ENCODE results near the gene MYH7.
A peak's percentile ranks its signal among the peaks of the same experiment; 100 is the strongest.
"Not testable (repeated sequence)": the region's sequence is repeated elsewhere in the genome, so short reads cannot be mapped to it uniquely, and the experiment has no call there.

Gene MYH7

GRCh38 chr14:23457587-23458445 lies 22.4 kb upstream of the MYH7 start:
- Histone ChIP-seq H3K27ac (no peak overlapping the region), H3K4me3 (no peak overlapping the region)
- DNase-seq (ENCODE audit: low spot score): no peak
- TF ChIP-seq CTCF (IDR thresholded peaks at IDR 0.05): no peak

GRCh38 chr14:23456883-23457586 lies 21.6 kb upstream of the MYH7 start:
- H3K27ac ChIP-seq; DNase-seq (ENCODE audit: low spot score); H3K4me3 ChIP-seq: not testable (repeated sequence)

- DNase-seq (ENCODE audit: low spot score): no peak
- no peak for TF ChIP-seq CTCF (IDR thresholded peaks at IDR 0.05)
These were observed 19.0 kb upstream of the MYH7 start for GRCh38 chr14:23454445-23454856.

GRCh38 chr14:23452237-23452636 lies 16.8 kb upstream of the MYH7 start:
- DNase-seq (ENCODE audit: low spot score): no peak
- TF ChIP-seq CTCF (IDR thresholded peaks at IDR 0.05): no peak
- H3K4me3 ChIP-seq: no peak overlapping the region
- no peak overlapping the region for H3K27ac ChIP-seq

More at GRCh38 chr14:23454445-23454856, 19.0 kb upstream of the MYH7 start:
- no peak overlapping the region for H3K4me3 ChIP-seq
- no peak overlapping the region for H3K27ac ChIP-seq

GRCh38 chr14:23450379-23450778 lies 14.9 kb upstream of the MYH7 start:
- TF ChIP-seq CTCF (IDR thresholded peaks at IDR 0.05): no peak
- Histone ChIP-seq H3K27ac (no peak overlapping the region), H3K4me3 (no peak overlapping the region)
- DNase-seq (ENCODE audit: low spot score): no peak

- DNase-seq (ENCODE audit: low spot score): no peak
- no peak for TF ChIP-seq CTCF (IDR thresholded peaks at IDR 0.05)
- no peak overlapping the region for H3K4me3 ChIP-seq
- H3K27ac ChIP-seq: no peak overlapping the region
These were observed 13.9 kb upstream of the MYH7 start for GRCh38 chr14:23449314-23449713.

GRCh38 chr14:23447361-23448350 lies 12.2 kb upstream of the MYH7 start:
- no peak for TF ChIP-seq CTCF (IDR thresholded peaks at IDR 0.05)
- no peak overlapping the region for H3K27ac ChIP-seq

More at GRCh38 chr14:23447361-23448350, 12.2 kb upstream of the MYH7 start:
- DNase-seq (ENCODE audit: low spot score): peak; percentile 38
- H3K4me3 ChIP-seq: no peak overlapping the region

Measured in coronary artery (tissue), 2 donors.